ENCODE measurements around the gene ENPP3. TPM values are rescaled to one million over a fixed set of nuclear protein-coding genes. Genes with fewer than 3 reads are reported as not detected.

Gene ENPP3
- polyA plus RNA-seq, 1 of the 3 experiments (the other 2 are of a cell fraction), result not detected

DNA sequence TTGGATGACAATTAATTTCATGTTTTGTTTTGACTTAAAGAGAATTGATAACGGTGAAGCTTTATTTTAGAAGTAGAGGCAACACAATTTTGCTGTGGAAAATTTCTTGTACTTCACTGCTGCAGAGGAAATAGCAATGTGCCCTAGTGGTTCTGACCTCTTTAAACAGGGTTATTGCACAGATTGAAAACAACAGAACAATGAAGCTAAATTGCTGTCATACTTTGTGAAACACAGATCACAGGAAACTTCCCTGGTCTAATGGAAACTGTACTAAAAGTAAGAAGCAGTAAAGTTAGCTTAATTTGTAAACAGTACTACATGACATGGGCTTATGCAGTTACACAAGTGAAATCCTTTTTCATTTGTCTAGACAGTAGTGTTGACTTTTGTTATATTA is 32.8 kb downstream of the ENPP3 start:
- Histone ChIP-seq H3K4me2 (no peak overlapping the region), H3F3A (replicated peaks; ENCODE audit: insufficient read depth) (no peaks in the 10 kb centered on the region), H3K27ac (ENCODE audit: low read depth in 2 of 2, low read length in 1 of 2) (no peak overlapping the region), H4K20me1 (ENCODE audit: insufficient read depth) (no peaks in the 10 kb centered on the region), H3K4me1 (ENCODE audit: control insufficient read depth in 1 of 2, insufficient read depth in 2 of 2, low read depth in 1 of 2, low read length in 1 of 2) (no peaks in the 10 kb centered on the region), H3K9me2 (no peaks in the 10 kb centered on the region), H3K27me3 (ENCODE audit: insufficient read depth) (peaks cover 5% of the 10 kb centered on the region; the same call in 1 of the 2 replicates), H3K36me3 (replicated peaks in 1 of 2; ENCODE audit: control insufficient read depth in 1 of 2, insufficient read depth in 2 of 2, low read length in 1 of 2) (no peaks in the 10 kb centered on the region), H3K9ac (no peak overlapping the region), H3K79me2 (ENCODE audit: insufficient read depth) (no peaks in the 10 kb centered on the region), H3K4me3 (ENCODE audit: low read depth in 2 of 2, low read length in 1 of 2) (no peak overlapping the region), H2AFZ (ENCODE audit: low read depth) (no peak overlapping the region), H3K9me3 (no peaks in the 10 kb centered on the region)
- TF ChIP-seq EP300 (IDR thresholded peaks at IDR 0.05; ENCODE audit: borderline replicate concordance in 1 of 2, low read depth in 1 of 2, low read length in 1 of 2) (no peak), TAF1 (IDR thresholded peaks at IDR 0.05; ENCODE audit: borderline replicate concordance, low read depth, low read length) (no peak), FOXJ3 (CRISPR knock-in tag; IDR thresholded peaks at IDR 0.05) (no peak), FOSL2 (IDR thresholded peaks at IDR 0.05; ENCODE audit: borderline replicate concordance, low read depth) (no peak), RCOR1 (IDR thresholded peaks at IDR 0.05; ENCODE audit: low read length) (no peak), JUND (IDR thresholded peaks at IDR 0.05) (no peak), CHD2 (IDR thresholded peaks at IDR 0.05; ENCODE audit: low read length, partially characterized antibody) (no peak), RAD21 (IDR thresholded peaks at IDR 0.05; ENCODE audit: low read length) (no peak), MEF2A (IDR thresholded peaks at IDR 0.05; ENCODE audit: borderline replicate concordance, low read depth) (no peak), FOXM1 (IDR thresholded peaks at IDR 0.05; ENCODE audit: low read depth) (no peak), TEAD4 (IDR thresholded peaks at IDR 0.05; ENCODE audit: borderline replicate concordance, insufficient read depth) (no peak), EZH2phosphoT487 (IDR thresholded peaks at IDR 0.05; ENCODE audit: borderline replicate concordance, low read depth) (no peak)
- TF ChIP-seq, protein P1, sequence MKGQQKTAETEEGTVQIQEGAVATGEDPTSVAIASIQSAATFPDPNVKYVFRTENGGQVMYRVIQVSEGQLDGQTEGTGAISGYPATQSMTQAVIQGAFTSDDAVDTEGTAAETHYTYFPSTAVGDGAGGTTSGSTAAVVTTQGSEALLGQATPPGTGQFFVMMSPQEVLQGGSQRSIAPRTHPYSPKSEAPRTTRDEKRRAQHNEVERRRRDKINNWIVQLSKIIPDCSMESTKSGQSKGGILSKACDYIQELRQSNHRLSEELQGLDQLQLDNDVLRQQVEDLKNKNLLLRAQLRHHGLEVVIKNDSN (IDR thresholded peaks at IDR 0.05; ENCODE audit: borderline replicate concordance, low read depth), result no peak
- ChIA-PET CTCF (interaction anchor here (0.5 to 1.2 kb wide), 2 partner anchors 42 to 489 kb away, joined by 3 to 6 read pairs; partner anchors contain the start of gene MED23), POLR2A (no interaction called here)
- DNase-seq, result no peak
- 5% methylated on average over 1 of the region's 1 CpG for WGBS (ENCODE audit: low lambda C conversion rate)

DNA sequence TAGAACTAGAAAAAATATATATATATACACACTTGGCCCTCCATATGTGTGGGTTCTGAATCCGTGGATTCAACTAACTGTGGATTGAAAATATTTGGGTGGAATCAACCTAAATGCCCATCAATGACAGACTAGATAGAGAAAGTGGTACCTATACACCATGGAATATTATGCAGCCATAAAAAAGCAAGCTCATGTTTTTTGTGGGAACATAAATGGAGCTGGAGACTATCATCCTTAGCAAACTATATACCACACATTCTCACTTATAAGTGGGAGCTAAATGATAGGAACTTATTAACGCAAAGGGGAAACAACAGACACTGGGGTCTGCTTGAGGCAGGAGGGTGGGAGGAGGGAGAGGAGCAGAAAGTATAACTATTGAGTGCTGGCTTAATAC is 36.1 kb downstream of the ENPP3 start:
- CTCF ChIA-PET, result interaction anchor here (0.6 kb wide), 1 partner anchor 45 kb away, joined by 4 read pairs; the partner anchor contains the start of gene MED23

More for the DNA sequence above, 36.1 kb downstream of the ENPP3 start:
- Histone ChIP-seq H3K4me2 (no peak overlapping the region), H3K4me3 (ENCODE audit: low read depth in 2 of 2, low read length in 1 of 2) (no peak overlapping the region), H2AFZ (ENCODE audit: low read depth) (no peak overlapping the region), H3F3A (replicated peaks; ENCODE audit: insufficient read depth) (no peaks in the 10 kb centered on the region), H3K9me3 (no peaks in the 10 kb centered on the region), H3K9me2 (no peaks in the 10 kb centered on the region), H3K27me3 (ENCODE audit: insufficient read depth) (peaks cover 10% of the 10 kb centered on the region; the same call in 1 of the 2 replicates), H3K4me1 (ENCODE audit: control insufficient read depth in 1 of 2, insufficient read depth in 2 of 2, low read depth in 1 of 2, low read length in 1 of 2) (no peaks in the 10 kb centered on the region), H3K27ac (ENCODE audit: low read depth in 2 of 2, low read length in 1 of 2) (no peak overlapping the region), H3K36me3 (replicated peaks in 1 of 2; ENCODE audit: control insufficient read depth in 1 of 2, insufficient read depth in 2 of 2, low read length in 1 of 2) (no peaks in the 10 kb centered on the region), H3K79me2 (ENCODE audit: insufficient read depth) (no peaks in the 10 kb centered on the region), H3K9ac (no peak overlapping the region), H4K20me1 (ENCODE audit: insufficient read depth) (no peaks in the 10 kb centered on the region)
- 11% methylated on average over 2 of the region's 2 CpGs for WGBS (ENCODE audit: low lambda C conversion rate)
- POLR2A ChIA-PET, result no interaction called here
- no peak for TF ChIP-seq JUND (IDR thresholded peaks at IDR 0.05)
- TF ChIP-seq RXRA (IDR thresholded peaks at IDR 0.05; ENCODE audit: borderline replicate concordance, low read depth), result no peak
- no peak for TF ChIP-seq TAF1 (IDR thresholded peaks at IDR 0.05; ENCODE audit: borderline replicate concordance, low read depth, low read length)
- TF ChIP-seq TEAD4 (IDR thresholded peaks at IDR 0.05; ENCODE audit: borderline replicate concordance, insufficient read depth), result no peak
- TF ChIP-seq RFX5 (IDR thresholded peaks at IDR 0.05; ENCODE audit: low read length), result no peak
- no peak for TF ChIP-seq MXI1 (IDR thresholded peaks at IDR 0.05; ENCODE audit: low read depth, low read length)
- no peak for TF ChIP-seq POLR2AphosphoS5 (IDR thresholded peaks at IDR 0.05; ENCODE audit: low read depth, low read length)
- TF ChIP-seq EZH2phosphoT487 (IDR thresholded peaks at IDR 0.05; ENCODE audit: borderline replicate concordance, low read depth), result no peak
- TF ChIP-seq, protein P1 (IDR thresholded peaks at IDR 0.05; ENCODE audit: borderline replicate concordance, low read depth), result no peak
- TF ChIP-seq FOSL2 (IDR thresholded peaks at IDR 0.05; ENCODE audit: borderline replicate concordance, low read depth), result no peak
- no peak for TF ChIP-seq NRF1 (IDR thresholded peaks at IDR 0.05; ENCODE audit: low read depth, low read length)
- no peak for TF ChIP-seq TCF12 (IDR thresholded peaks at IDR 0.05)
- TF ChIP-seq SIN3A (IDR thresholded peaks at IDR 0.05; ENCODE audit: borderline replicate concordance, low read depth, low read length), result no peak
- TF ChIP-seq MEF2A (IDR thresholded peaks at IDR 0.05; ENCODE audit: borderline replicate concordance, low read depth), result no peak
- TF ChIP-seq, protein P2, sequence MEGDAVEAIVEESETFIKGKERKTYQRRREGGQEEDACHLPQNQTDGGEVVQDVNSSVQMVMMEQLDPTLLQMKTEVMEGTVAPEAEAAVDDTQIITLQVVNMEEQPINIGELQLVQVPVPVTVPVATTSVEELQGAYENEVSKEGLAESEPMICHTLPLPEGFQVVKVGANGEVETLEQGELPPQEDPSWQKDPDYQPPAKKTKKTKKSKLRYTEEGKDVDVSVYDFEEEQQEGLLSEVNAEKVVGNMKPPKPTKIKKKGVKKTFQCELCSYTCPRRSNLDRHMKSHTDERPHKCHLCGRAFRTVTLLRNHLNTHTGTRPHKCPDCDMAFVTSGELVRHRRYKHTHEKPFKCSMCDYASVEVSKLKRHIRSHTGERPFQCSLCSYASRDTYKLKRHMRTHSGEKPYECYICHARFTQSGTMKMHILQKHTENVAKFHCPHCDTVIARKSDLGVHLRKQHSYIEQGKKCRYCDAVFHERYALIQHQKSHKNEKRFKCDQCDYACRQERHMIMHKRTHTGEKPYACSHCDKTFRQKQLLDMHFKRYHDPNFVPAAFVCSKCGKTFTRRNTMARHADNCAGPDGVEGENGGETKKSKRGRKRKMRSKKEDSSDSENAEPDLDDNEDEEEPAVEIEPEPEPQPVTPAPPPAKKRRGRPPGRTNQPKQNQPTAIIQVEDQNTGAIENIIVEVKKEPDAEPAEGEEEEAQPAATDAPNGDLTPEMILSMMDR (IDR thresholded peaks at IDR 0.05), result no peak
- TF ChIP-seq EP300 (IDR thresholded peaks at IDR 0.05; ENCODE audit: borderline replicate concordance in 1 of 2, low read depth in 1 of 2, low read length in 1 of 2), result no peak
- TF ChIP-seq PBX3 (IDR thresholded peaks at IDR 0.05), result no peak
- no peak for TF ChIP-seq RCOR1 (IDR thresholded peaks at IDR 0.05; ENCODE audit: low read length)
- TF ChIP-seq FOXJ3 (CRISPR knock-in tag; IDR thresholded peaks at IDR 0.05), result no peak
- no peak for DNase-seq
